BE2C (cell line): ENCODE measurements around the gene SLC31A1. TPM values are rescaled to one million over a fixed set of nuclear protein-coding genes. Genes with fewer than 3 reads are reported as not detected.

Experiments used
- DNase-seq: peaks from one replicate; pipeline ENCODE4 v3.0.0-alpha.2; 2020
- H3K27me3 ChIP-seq: fragments of 250-450 bp; sonication (Bioruptor Pico); 2 replicates; pipeline ENCODE4 v1.5.1; 2020; ENCODE audit warnings: mild to moderate bottlenecking
- H3K36me3 ChIP-seq: fragments of 250-450 bp; sonication (Bioruptor Pico); 2 replicates; pipeline ENCODE4 v1.5.1; 2020; ENCODE audit warnings: mild to moderate bottlenecking
- H3K4me1 ChIP-seq: fragments of 250-450 bp; sonication (Bioruptor Pico); 2 replicates; pipeline ENCODE4 v1.5.1; 2020
- H3K4me3 ChIP-seq: 2 replicates; pipeline ENCODE4 v1.5.1; 2011; ENCODE audit warnings: low read depth, low read length
- H3K9me3 ChIP-seq: fragments of 250-450 bp; sonication (Bioruptor Pico); 2 replicates; pipeline ENCODE4 v1.5.1; 2020
- polyA plus RNA-seq: library from polyadenylated mRNA; unstranded; fragments of >200 nt; gene quantifications from one replicate; pipeline ENCODE4 v1.2.1, GENCODE V29; 2012; ENCODE audit warnings: low read depth, missing spikeins; ENCODE audit not compliant: insufficient read length, insufficient read depth
- TF ChIP-seq, protein P1 (sequence below): IDR thresholded peaks from 2 replicates; pipeline ENCODE4 v1.5.1; 2012; ENCODE audit warnings: mild to moderate bottlenecking, low read depth, low read length

Gene SLC31A1
- 28.9 TPM for polyA plus RNA-seq

- Histone ChIP-seq H3K27me3 (no peaks in the 10 kb centered on the region), H3K4me3 (peak within 1 kb of the TSS; percentile 98), H3K9me3 (no peaks in the 10 kb centered on the region), H3K36me3 (peaks cover 6% of the 10 kb centered on the region), H3K4me1 (no peaks in the 10 kb centered on the region)
- peak; percentile 98 for DNase-seq
- TF ChIP-seq, protein P1, sequence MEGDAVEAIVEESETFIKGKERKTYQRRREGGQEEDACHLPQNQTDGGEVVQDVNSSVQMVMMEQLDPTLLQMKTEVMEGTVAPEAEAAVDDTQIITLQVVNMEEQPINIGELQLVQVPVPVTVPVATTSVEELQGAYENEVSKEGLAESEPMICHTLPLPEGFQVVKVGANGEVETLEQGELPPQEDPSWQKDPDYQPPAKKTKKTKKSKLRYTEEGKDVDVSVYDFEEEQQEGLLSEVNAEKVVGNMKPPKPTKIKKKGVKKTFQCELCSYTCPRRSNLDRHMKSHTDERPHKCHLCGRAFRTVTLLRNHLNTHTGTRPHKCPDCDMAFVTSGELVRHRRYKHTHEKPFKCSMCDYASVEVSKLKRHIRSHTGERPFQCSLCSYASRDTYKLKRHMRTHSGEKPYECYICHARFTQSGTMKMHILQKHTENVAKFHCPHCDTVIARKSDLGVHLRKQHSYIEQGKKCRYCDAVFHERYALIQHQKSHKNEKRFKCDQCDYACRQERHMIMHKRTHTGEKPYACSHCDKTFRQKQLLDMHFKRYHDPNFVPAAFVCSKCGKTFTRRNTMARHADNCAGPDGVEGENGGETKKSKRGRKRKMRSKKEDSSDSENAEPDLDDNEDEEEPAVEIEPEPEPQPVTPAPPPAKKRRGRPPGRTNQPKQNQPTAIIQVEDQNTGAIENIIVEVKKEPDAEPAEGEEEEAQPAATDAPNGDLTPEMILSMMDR = no peak
Observed at GRCh38 chr9:113221003-113221799, at the start of gene SLC31A1, which contains the start of gene FKBP15. SLC31A1 (plus strand) TSS chr9:113221544; CDS start chr9:113256149, 34,605 bp downstream. FKBP15 (minus strand) TSS chr9:113221277; CDS start chr9:113221243, 34 bp downstream.

DNA sequence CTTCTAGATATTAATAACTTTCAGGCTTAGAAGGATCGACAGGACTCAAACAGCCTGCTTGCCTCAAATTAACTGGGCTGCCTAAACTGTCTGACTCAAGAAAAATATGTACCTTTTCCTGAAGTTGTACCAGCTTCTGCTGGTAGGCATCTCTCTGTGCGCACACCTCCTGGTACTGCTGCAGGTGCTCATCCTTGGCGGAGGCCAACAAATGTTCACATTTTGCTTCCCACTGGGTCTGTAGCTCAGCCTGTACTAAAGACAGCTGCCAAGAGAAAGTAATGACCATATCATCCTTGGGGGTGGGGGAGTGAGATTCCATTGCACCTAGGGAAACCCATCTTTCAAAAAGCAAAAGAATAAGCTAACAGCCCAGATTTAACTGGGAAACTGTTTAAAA lies 48.0 kb upstream of the SLC31A1 start:
- DNase-seq = no peak
- Histone ChIP-seq H3K9me3 (no peaks in the 10 kb centered on the region), H3K4me1 (no peaks in the 10 kb centered on the region), H3K36me3 (peaks cover 93% of the 10 kb centered on the region), H3K4me3 (no peak overlapping the region), H3K27me3 (no peaks in the 10 kb centered on the region)
- TF ChIP-seq, protein P1 = no peak

DNA sequence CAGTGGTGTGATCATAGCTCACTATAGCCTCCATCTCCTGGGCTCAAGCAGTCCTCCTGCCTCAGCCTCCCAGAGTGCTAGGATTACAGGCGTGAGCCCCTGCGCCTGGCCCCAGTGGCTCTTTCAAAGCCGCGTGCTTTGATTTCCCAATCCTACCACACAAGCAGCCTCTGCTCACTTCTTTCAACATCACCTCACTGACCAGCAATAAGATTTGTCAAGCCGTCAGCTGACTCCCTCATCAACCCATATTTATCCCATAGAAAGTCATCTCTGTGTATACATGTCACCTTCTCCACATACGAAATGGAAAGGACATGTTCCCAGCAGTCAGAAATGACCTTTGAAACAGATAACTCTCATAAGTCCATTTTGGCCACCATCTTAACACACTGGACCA lies 44.5 kb upstream of the SLC31A1 start:
- Histone ChIP-seq H3K9me3 (no peaks in the 10 kb centered on the region), H3K4me3 (no peak overlapping the region), H3K27me3 (no peaks in the 10 kb centered on the region), H3K36me3 (peaks cover 82% of the 10 kb centered on the region), H3K4me1 (no peaks in the 10 kb centered on the region)
- DNase-seq = no peak
- TF ChIP-seq, protein P1 = no peak

GRCh38 chr9:113177251-113177650 lies 44.1 kb upstream of the SLC31A1 start:
- no peak for DNase-seq
- TF ChIP-seq, protein P1 = no peak
- Histone ChIP-seq H3K9me3 (no peaks in the 10 kb centered on the region), H3K27me3 (no peaks in the 10 kb centered on the region), H3K4me1 (no peaks in the 10 kb centered on the region), H3K36me3 (peaks cover 83% of the 10 kb centered on the region), H3K4me3 (no peak overlapping the region)

DNA sequence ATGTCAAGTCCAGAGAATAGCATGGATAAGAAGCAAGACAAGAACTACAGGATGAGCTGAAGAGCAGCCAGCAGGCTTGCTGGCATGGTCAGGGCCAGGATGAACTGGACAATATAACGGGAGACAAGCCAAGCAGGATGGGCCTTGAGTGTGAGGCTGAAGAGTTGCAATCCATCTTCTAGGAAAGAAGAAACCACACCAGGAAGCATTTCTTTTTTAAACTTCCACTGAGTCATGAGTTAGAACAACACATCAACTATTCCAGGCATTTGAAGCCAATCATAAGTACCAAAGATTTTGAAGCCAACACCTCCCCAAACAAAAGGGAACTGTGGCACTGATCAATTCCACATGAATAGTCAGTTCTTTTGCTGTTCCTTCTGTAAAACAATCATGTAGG lies 43.3 kb upstream of the SLC31A1 start:
- peaks cover 83% of the 10 kb centered on the region for H3K36me3 ChIP-seq

More for the DNA sequence above, 43.3 kb upstream of the SLC31A1 start:
- DNase-seq = no peak
- TF ChIP-seq, protein P1 = no peak
- Histone ChIP-seq H3K4me3 (no peak overlapping the region), H3K4me1 (no peaks in the 10 kb centered on the region), H3K9me3 (no peaks in the 10 kb centered on the region), H3K27me3 (no peaks in the 10 kb centered on the region)
